Left ventricle myocardium inferior (tissue), 1 donor: ENCODE measurements around the gene VTI1A. TPM values are rescaled to one million over a fixed set of nuclear protein-coding genes. Genes with fewer than 3 reads are reported as not detected.

Experiments used
- DNase-seq: peaks from one replicate; pipeline ENCODE4 v3.0.0-alpha.2; 2020
- H3K27ac ChIP-seq: fragments of 200-600 bp; replicated peaks from 2 replicates; pipeline ENCODE4 v1.8.0; 2021
- H3K27me3 ChIP-seq: fragments of 200-600 bp; 2 replicates; pipeline ENCODE4 v1.8.0; 2021; ENCODE audit warnings: low read depth
- H3K36me3 ChIP-seq: fragments of 200-600 bp; 2 replicates; pipeline ENCODE4 v1.8.0; 2021
- H3K4me1 ChIP-seq: fragments of 200-600 bp; 2 replicates; pipeline ENCODE4 v1.8.0; 2021
- H3K4me3 ChIP-seq: fragments of 200-600 bp; 2 replicates; pipeline ENCODE4 v1.8.0; 2021; ENCODE audit warnings: mild to moderate bottlenecking, moderate library complexity
- H3K9me3 ChIP-seq: fragments of 200-600 bp; replicated peaks from 2 replicates; pipeline ENCODE4 v1.8.0; 2021
- intact Hi-C: fragments of 100-400 bp; cut with micrococcal nuclease; formaldehyde crosslinking; loops from one replicate; pipeline ENCODE4 v1.11.0; 2022
- total RNA-seq: library from RNA; stranded (reverse); fragmentation: NEBNext Ultra II Directional; extraction: Animal tissue kit (Norgen Biotek cat#: 25700); gene quantifications from one replicate; pipeline ENCODE4 v1.2.1, GENCODE V29; 2021
- TF ChIP-seq, protein P1 (sequence below): fragments of 200-600 bp; IDR thresholded peaks from 2 replicates; pipeline ENCODE4 v1.8.0; 2021; ENCODE audit warnings: antibody characterized with exemption, mild to moderate bottlenecking, borderline replicate concordance
- donor health status: DM: no; HTN: yes; CAD: no; lungs with severe emphysema.

VTI1A gene
- total RNA-seq, 1 donor from 2014 or later = 20.5 TPM

DNA sequence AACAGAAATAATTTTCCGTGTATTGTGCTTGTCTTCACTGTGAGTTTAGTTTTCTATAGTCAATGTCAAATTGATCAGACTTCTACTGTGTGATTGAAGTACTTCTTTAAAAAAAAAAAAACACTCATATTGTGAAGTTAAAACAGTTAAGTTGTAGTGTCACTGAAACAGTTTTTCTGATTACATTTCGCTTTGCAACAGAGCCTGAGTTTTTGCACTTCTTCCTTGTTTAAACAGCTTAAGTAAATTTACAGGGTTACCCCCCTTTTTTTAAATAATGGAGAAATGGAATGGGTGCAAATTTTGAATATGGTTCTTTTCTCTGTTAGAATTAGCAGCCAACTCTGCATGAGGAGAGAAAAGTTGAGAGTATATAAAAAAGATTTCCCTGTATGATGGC, 117.3 kb downstream of the VTI1A start:
- TF ChIP-seq, protein P1, sequence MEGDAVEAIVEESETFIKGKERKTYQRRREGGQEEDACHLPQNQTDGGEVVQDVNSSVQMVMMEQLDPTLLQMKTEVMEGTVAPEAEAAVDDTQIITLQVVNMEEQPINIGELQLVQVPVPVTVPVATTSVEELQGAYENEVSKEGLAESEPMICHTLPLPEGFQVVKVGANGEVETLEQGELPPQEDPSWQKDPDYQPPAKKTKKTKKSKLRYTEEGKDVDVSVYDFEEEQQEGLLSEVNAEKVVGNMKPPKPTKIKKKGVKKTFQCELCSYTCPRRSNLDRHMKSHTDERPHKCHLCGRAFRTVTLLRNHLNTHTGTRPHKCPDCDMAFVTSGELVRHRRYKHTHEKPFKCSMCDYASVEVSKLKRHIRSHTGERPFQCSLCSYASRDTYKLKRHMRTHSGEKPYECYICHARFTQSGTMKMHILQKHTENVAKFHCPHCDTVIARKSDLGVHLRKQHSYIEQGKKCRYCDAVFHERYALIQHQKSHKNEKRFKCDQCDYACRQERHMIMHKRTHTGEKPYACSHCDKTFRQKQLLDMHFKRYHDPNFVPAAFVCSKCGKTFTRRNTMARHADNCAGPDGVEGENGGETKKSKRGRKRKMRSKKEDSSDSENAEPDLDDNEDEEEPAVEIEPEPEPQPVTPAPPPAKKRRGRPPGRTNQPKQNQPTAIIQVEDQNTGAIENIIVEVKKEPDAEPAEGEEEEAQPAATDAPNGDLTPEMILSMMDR = no peak
- Histone ChIP-seq H3K27ac (no peak overlapping the region), H3K4me1 (no peaks in the 10 kb centered on the region), H3K9me3 (no peaks in the 10 kb centered on the region), H3K4me3 (no peak overlapping the region), H3K36me3 (no peaks in the 10 kb centered on the region), H3K27me3 (no peaks in the 10 kb centered on the region)
- no peak for DNase-seq
- intact Hi-C loops = loop anchor here (10.0 kb wide), 1 partner anchor 820 kb away; no protein-coding TSS in a partner anchor

DNA sequence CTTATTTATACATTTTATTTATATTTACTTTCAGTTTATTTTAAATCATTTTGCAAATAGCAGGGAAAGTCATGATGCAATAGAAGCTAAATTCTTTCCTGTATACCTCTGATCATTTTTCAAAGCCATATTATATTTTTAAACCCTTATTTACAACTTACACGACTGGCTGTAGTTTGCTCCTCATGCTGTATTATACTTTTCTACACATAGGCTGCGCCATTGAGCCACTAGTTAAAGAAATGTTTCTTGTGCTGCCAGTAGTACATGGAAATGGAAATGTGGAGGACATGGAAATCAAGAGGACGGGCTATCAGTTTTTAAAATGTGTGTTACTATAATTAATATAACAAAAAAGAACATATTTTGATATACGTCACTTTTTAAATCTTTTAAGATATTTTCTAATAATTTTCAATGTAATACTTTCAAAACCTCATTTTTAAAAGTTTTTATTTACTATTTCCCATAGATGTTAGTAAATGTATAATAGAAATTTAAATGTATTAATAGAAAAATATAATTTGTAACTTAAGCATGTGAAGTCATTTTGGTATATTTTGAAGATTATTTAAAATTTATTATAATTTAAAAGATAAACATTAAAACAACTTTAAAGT, 118.5 kb downstream of the VTI1A start:
- no peaks in the 10 kb centered on the region for H3K36me3 ChIP-seq
- intact Hi-C loops = loop anchor here (10.0 kb wide), 1 partner anchor 819 kb away; no protein-coding TSS in a partner anchor
- no peaks in the 10 kb centered on the region for H3K4me1 ChIP-seq
- no peak overlapping the region for H3K4me3 ChIP-seq
- TF ChIP-seq, protein P1 = peak; percentile 73
- H3K27ac ChIP-seq = no peak overlapping the region
- no peak for DNase-seq
- H3K9me3 ChIP-seq = no peaks in the 10 kb centered on the region
- no peaks in the 10 kb centered on the region for H3K27me3 ChIP-seq

DNA sequence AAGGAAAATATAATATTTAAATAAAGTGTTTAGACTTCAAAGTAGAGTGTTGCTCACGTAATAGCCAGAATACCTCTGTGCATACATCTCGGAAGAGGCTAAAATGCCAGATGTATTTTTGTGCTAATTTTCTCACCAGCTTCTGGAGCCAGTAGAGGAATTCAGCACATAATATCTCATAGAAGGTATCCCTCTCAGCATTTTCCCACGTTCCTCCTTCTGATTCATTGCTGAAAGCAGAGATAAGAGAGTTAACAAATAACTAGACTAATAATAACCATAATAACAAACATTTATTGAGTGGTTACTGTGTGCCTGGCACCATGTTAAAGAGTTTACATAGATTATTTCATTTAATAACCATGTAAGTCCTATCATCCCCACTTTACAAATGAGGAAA, 123.6 kb downstream of the VTI1A start:
- Histone ChIP-seq H3K9me3 (no peaks in the 10 kb centered on the region), H3K4me1 (no peaks in the 10 kb centered on the region), H3K36me3 (no peaks in the 10 kb centered on the region), H3K27me3 (no peaks in the 10 kb centered on the region), H3K27ac (no peak overlapping the region), H3K4me3 (no peak overlapping the region)
- TF ChIP-seq, protein P1 = no peak
- DNase-seq = no peak
- intact Hi-C loops = no loop called here

DNA sequence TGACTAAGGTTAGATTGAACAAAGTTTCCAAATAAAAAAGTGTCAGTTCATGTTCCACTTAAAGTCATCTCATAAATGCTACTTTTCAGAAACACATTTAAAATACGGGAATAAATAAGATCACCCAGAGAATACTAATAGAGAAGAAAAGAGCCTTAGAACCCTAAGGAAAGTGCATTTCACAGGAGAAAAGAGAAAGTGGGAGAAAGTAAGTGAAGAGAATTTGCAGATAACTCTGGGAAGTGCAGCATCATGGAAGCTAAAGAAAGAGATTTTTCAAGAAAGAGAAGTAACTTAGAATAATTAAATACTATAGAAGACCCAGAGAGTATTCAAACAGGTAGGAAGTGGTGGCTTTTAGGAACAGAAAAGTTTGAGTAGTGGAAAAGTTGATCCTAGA, 132.6 kb downstream of the VTI1A start:
- no peak for DNase-seq
- TF ChIP-seq, protein P1 = no peak
- no peak overlapping the region for H3K27ac ChIP-seq
- no peak overlapping the region for H3K4me3 ChIP-seq
- H3K36me3 ChIP-seq = peaks cover 7% of the 10 kb centered on the region
- H3K4me1 ChIP-seq = no peaks in the 10 kb centered on the region
- no peaks in the 10 kb centered on the region for H3K9me3 ChIP-seq
- intact Hi-C loops = no loop called here
- no peaks in the 10 kb centered on the region for H3K27me3 ChIP-seq

DNA sequence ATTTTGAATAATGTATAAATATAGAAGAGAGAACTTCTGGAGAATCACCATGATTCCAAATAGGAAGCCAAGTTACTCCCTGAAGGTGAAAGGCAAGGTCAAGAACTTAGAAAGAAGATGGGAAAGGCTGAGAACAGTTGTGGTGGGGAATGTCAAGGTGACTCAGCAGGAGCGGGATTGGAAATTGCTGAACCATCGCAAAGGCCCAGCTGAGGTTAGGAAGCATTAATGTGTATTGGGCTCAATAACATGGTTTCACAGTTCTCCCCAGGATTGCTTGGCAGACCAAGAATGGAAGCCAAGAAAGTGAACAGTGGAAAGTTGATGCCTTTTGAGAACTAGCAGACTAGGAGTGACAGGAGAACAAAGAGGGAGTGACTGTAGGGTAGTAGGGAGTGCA, 133.3 kb downstream of the VTI1A start:
- no peaks in the 10 kb centered on the region for H3K27me3 ChIP-seq
- H3K4me1 ChIP-seq = no peaks in the 10 kb centered on the region
- peaks cover 7% of the 10 kb centered on the region for H3K36me3 ChIP-seq
- intact Hi-C loops = no loop called here
- no peaks in the 10 kb centered on the region for H3K9me3 ChIP-seq
- no peak overlapping the region for H3K4me3 ChIP-seq
- no peak for DNase-seq
- no peak overlapping the region for H3K27ac ChIP-seq
- TF ChIP-seq, protein P1 = no peak
